SKM-1 treated with dmso at 0.1 percent for 144 hours (cell line): ENCODE measurements around the gene ARHGEF3.

Source experiments
- DNase-seq: peaks from one replicate; lab custom pipeline; 2025; ENCODE audit not compliant: unreplicated experiment; lab: John Stamatoyannopoulos, UW

Gene ARHGEF3

GRCh38 chr3:56688191-56688590, 113.6 kb downstream of the ARHGEF3 start:
- DNase-seq: no peak

- DNase-seq: no peak
These were observed 117.7 kb downstream of the ARHGEF3 start for GRCh38 chr3:56684029-56684428.

- peak; percentile 53 for DNase-seq
These were observed 118.5 kb downstream of the ARHGEF3 start, which contains the start of gene TASOR for GRCh38 chr3:56683122-56683817. TASOR (minus strand) TSS chr3:56683265; CDS start chr3:56683006, 259 bp downstream.

GRCh38 chr3:56682462-56683121, 119.2 kb downstream of the ARHGEF3 start:
- peak; percentile 41 for DNase-seq

GRCh38 chr3:56681984-56682461, 119.7 kb downstream of the ARHGEF3 start:
- peak; percentile 41 for DNase-seq

- DNase-seq: no peak
These were observed 121.6 kb downstream of the ARHGEF3 start for GRCh38 chr3:56680054-56680580.
